Astrocyte (in vitro differentiated cells and primary cell): ENCODE results near the gene PPBP. TPM values are rescaled to one million over a fixed set of nuclear protein-coding genes. Genes with fewer than 3 reads are reported as not detected.
A peak's percentile ranks its signal among the peaks of the same experiment; 100 is the strongest.

ENCODE experiments used
- DNase-seq: peaks from one replicate; pipeline ENCODE4 v3.0.0-alpha.2; 2010; ENCODE audit warnings: low read depth
- FAIRE-seq: peaks from 2 replicates; lab custom pipeline; 2011; peaks lifted over from hg19 to GRCh38; lab: Jason Lieb, UNC
- H2AFZ ChIP-seq: 2 replicates; pipeline ENCODE4 v1.6.0; 2012; ENCODE audit warnings: low read depth, low read length, inconsistent platforms
- H3K27ac ChIP-seq: 2 replicates; pipeline ENCODE4 v1.5.1; 2011; ENCODE audit warnings: low read depth, low read length, inconsistent platforms
- H3K27me3 ChIP-seq: 2 replicates; pipeline ENCODE4 v1.6.0; 2011; ENCODE audit warnings: low read length, inconsistent platforms; ENCODE audit not compliant: insufficient read depth
- H3K36me3 ChIP-seq: 2 replicates; pipeline ENCODE4 v1.5.1; 2011; ENCODE audit warnings: low read length, inconsistent platforms; ENCODE audit not compliant: insufficient read depth
- H3K4me1 ChIP-seq: 2 replicates; pipeline ENCODE4 v1.5.1; 2011; ENCODE audit warnings: low read length, inconsistent platforms; ENCODE audit not compliant: insufficient read depth
- H3K4me2 ChIP-seq: 2 replicates; pipeline ENCODE4 v1.6.0; 2012; ENCODE audit warnings: low read length, inconsistent platforms
- H3K4me3 ChIP-seq: 2 replicates; pipeline ENCODE4 v1.5.1; 2011; ENCODE audit warnings: low read depth, mild to moderate bottlenecking, low read length, inconsistent platforms; ENCODE audit not compliant: insufficient read depth
- H3K79me2 ChIP-seq: 2 replicates; pipeline ENCODE4 v1.6.0; 2012; ENCODE audit warnings: mild to moderate bottlenecking, low read length, inconsistent platforms; ENCODE audit not compliant: insufficient read depth
- H3K9ac ChIP-seq: 2 replicates; pipeline ENCODE4 v1.6.0; 2012; ENCODE audit warnings: mild to moderate bottlenecking, low read length, inconsistent platforms
- H3K9me3 ChIP-seq: 2 replicates; pipeline ENCODE4 v1.5.1; 2012; ENCODE audit warnings: low read depth, mild to moderate bottlenecking, low read length, inconsistent platforms; ENCODE audit not compliant: insufficient read depth
- H4K20me1 ChIP-seq: 2 replicates; pipeline ENCODE4 v1.6.0; 2012; ENCODE audit warnings: low read length, inconsistent platforms; ENCODE audit not compliant: insufficient read depth
- H3K27ac Mint-ChIP-seq: one replicate; pipeline ENCODE4 v1.8.0; 2021; ENCODE audit warnings: mild to moderate bottlenecking, mixed read lengths; ENCODE audit not compliant: unreplicated experiment
- H3K27me3 Mint-ChIP-seq: one replicate; pipeline ENCODE4 v1.8.0; 2021; ENCODE audit warnings: low read depth, mixed read lengths; ENCODE audit not compliant: unreplicated experiment
- H3K36me3 Mint-ChIP-seq: one replicate; pipeline ENCODE4 v1.8.0; 2021; ENCODE audit warnings: low read depth, mixed read lengths; ENCODE audit not compliant: unreplicated experiment
- H3K4me1 Mint-ChIP-seq: one replicate; pipeline ENCODE4 v1.8.0; 2021; ENCODE audit warnings: low read depth, mixed read lengths; ENCODE audit not compliant: unreplicated experiment
- H3K4me3 Mint-ChIP-seq: one replicate; pipeline ENCODE4 v1.8.0; 2021; ENCODE audit warnings: mild to moderate bottlenecking, moderate library complexity, mixed read lengths; ENCODE audit not compliant: unreplicated experiment
- H3K9me3 Mint-ChIP-seq: one replicate; pipeline ENCODE4 v1.8.0; 2021; ENCODE audit warnings: mild to moderate bottlenecking, mixed read lengths; ENCODE audit not compliant: unreplicated experiment
- EZH2 ChIP-seq: IDR thresholded peaks from 2 replicates; pipeline ENCODE4 v1.6.1; 2012; ENCODE audit warnings: mild to moderate bottlenecking, low read length, inconsistent platforms; ENCODE audit not compliant: insufficient read depth
- total RNA-seq: library from RNA; stranded (reverse); gene quantifications from 2 replicates; pipeline ENCODE4 v1.2.1, GENCODE V29; 2021
- TF ChIP-seq, protein P1 (sequence below): IDR thresholded peaks from 2 replicates; pipeline ENCODE4 v1.5.1; 2011; ENCODE audit warnings: low read depth, mild to moderate bottlenecking, inconsistent platforms, low read length, moderate library complexity; ENCODE audit not compliant: insufficient read depth

Gene PPBP
- total RNA-seq, 1 donor from 2014 or later, result not detected

DNA sequence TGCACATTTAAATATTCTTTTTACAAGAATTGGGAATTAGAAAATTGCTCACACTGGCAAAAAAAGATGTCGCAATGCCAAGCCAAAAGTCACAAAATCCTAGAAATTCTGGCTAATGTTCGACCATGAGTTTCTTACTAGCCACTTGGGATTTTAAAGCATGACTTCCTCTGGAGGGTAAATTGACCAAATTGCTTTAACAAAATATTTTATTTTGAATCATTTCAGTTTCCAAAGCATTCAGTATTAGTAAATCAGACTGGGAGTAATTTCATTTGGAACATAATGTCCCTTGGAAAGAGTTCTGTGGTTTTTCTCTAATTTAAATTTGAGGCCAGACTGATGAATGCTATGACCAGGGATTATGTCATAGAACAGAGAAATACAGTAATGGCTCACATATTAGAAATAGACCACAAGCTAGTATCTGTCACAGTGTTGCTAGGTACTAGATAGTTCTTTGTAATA is 18.1 kb upstream of the PPBP start:
- H3K27me3 ChIP-seq, result no peaks in the 10 kb centered on the region
- Mint-ChIP-seq H3K4me1 (peaks cover 10% of the 10 kb centered on the region), H3K27me3 (no peaks in the 10 kb centered on the region), H3K27ac (no peak overlapping the region), H3K36me3 (no peaks in the 10 kb centered on the region), H3K4me3 (no peak overlapping the region), H3K9me3 (no peaks in the 10 kb centered on the region)
- H3K4me1 ChIP-seq, result no peaks in the 10 kb centered on the region
- H3K27ac ChIP-seq, result no peak overlapping the region
- H2AFZ ChIP-seq, result no peak overlapping the region
- DNase-seq (peak; percentile 54), FAIRE-seq (no peak)
- no peak overlapping the region for H3K4me2 ChIP-seq
- no peak overlapping the region for H3K9ac ChIP-seq
- TF ChIP-seq, protein P1, sequence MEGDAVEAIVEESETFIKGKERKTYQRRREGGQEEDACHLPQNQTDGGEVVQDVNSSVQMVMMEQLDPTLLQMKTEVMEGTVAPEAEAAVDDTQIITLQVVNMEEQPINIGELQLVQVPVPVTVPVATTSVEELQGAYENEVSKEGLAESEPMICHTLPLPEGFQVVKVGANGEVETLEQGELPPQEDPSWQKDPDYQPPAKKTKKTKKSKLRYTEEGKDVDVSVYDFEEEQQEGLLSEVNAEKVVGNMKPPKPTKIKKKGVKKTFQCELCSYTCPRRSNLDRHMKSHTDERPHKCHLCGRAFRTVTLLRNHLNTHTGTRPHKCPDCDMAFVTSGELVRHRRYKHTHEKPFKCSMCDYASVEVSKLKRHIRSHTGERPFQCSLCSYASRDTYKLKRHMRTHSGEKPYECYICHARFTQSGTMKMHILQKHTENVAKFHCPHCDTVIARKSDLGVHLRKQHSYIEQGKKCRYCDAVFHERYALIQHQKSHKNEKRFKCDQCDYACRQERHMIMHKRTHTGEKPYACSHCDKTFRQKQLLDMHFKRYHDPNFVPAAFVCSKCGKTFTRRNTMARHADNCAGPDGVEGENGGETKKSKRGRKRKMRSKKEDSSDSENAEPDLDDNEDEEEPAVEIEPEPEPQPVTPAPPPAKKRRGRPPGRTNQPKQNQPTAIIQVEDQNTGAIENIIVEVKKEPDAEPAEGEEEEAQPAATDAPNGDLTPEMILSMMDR, result no peak
- no peak for TF ChIP-seq EZH2
- H3K9me3 ChIP-seq, result no peaks in the 10 kb centered on the region
- no peaks in the 10 kb centered on the region for H3K79me2 ChIP-seq
- H3K36me3 ChIP-seq, result no peaks in the 10 kb centered on the region
- H3K4me3 ChIP-seq, result no peak overlapping the region
- H4K20me1 ChIP-seq, result no peaks in the 10 kb centered on the region

DNA sequence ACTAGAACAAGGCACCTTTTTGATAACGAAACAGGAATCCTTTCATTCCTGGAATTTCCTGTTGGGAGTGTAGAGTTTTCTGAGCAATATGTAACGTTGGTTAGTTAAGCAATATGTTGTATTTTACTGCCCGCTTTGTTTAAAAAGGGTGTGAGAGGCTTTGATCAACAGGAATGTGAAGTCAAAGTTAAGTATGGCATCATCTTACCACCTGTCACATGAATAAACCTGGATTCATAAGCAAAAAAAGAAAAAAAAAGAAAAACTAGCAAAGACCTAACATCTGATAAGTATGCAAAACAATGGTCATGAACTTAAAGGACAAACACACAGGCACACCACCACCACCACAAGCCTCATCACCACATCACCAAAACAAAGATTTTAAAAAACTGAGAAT is 17.5 kb upstream of the PPBP start:
- DNase-seq, result no peak
- H2AFZ ChIP-seq, result no peak overlapping the region
- no peaks in the 10 kb centered on the region for H3K27me3 Mint-ChIP-seq
- no peaks in the 10 kb centered on the region for H3K27me3 ChIP-seq
- H3K36me3 Mint-ChIP-seq, result no peaks in the 10 kb centered on the region
- peak overlapping the region; percentile 18 for H3K27ac Mint-ChIP-seq
- no peaks in the 10 kb centered on the region for H4K20me1 ChIP-seq
- no peaks in the 10 kb centered on the region for H3K9me3 ChIP-seq
- no peak overlapping the region for H3K27ac ChIP-seq
- no peaks in the 10 kb centered on the region for H3K79me2 ChIP-seq
- TF ChIP-seq EZH2, result no peak
- TF ChIP-seq, protein P1, result no peak
- no peak overlapping the region for H3K4me3 Mint-ChIP-seq
- no peaks in the 10 kb centered on the region for H3K4me1 ChIP-seq
- H3K9me3 Mint-ChIP-seq, result no peaks in the 10 kb centered on the region
- FAIRE-seq, result peak; percentile 81
- no peak overlapping the region for H3K4me2 ChIP-seq
- H3K36me3 ChIP-seq, result no peaks in the 10 kb centered on the region
- no peak overlapping the region for H3K4me3 ChIP-seq
- no peak overlapping the region for H3K9ac ChIP-seq
- peaks cover 10% of the 10 kb centered on the region for H3K4me1 Mint-ChIP-seq

GRCh38 chr4:74004668-74005067 is 16.7 kb upstream of the PPBP start:
- Histone ChIP-seq H3K4me1 (no peaks in the 10 kb centered on the region), H4K20me1 (no peaks in the 10 kb centered on the region), H3K9ac (no peak overlapping the region), H2AFZ (no peak overlapping the region), H3K4me2 (no peak overlapping the region), H3K27ac (no peak overlapping the region), H3K27me3 (no peaks in the 10 kb centered on the region), H3K4me3 (no peak overlapping the region), H3K9me3 (no peaks in the 10 kb centered on the region), H3K36me3 (no peaks in the 10 kb centered on the region), H3K79me2 (no peaks in the 10 kb centered on the region)
- H3K27ac Mint-ChIP-seq, result no peak overlapping the region
- H3K4me3 Mint-ChIP-seq, result no peak overlapping the region
- FAIRE-seq (no peak), DNase-seq (no peak)
- TF ChIP-seq EZH2, result no peak
- TF ChIP-seq, protein P1, result no peak
- no peaks in the 10 kb centered on the region for H3K9me3 Mint-ChIP-seq
- no peaks in the 10 kb centered on the region for H3K27me3 Mint-ChIP-seq
- H3K4me1 Mint-ChIP-seq, result peaks cover 10% of the 10 kb centered on the region
- H3K36me3 Mint-ChIP-seq, result no peaks in the 10 kb centered on the region
